Posterior vena cava (tissue), 2 donors: ENCODE data around the gene DHRSX. TPM values are rescaled to one million over a fixed set of nuclear protein-coding genes. Genes with fewer than 3 reads are reported as not detected.
"Not testable (repeated sequence)": the region's sequence is repeated elsewhere in the genome, so short reads cannot be mapped to it uniquely, and the experiment has no call there.

Experiments used
- DNase-seq: peaks from one replicate; pipeline ENCODE4 v3.0.0-alpha.2; 2020; ENCODE audit warnings: low spot score
- intact Hi-C, 2 donors: fragments of 100-400 bp; cut with DNase I; formaldehyde crosslinking; loops; one replicate each; pipeline versions ENCODE4 v1.14.1 to v1.14.2; 2022 to 2023
- total RNA-seq, 2 donors: library from RNA; stranded (reverse); fragmentation: NEBNext Ultra II Directional; extraction: Animal tissue kit (Norgen Biotek cat#: 25700); gene quantifications; one replicate each; pipeline ENCODE4 v1.2.1, GENCODE V29; 2021
- donor health status: DM: yes; HTN: yes; CAD: no.
- donor health status: DM: yes; HTN: yes; CAD: no.

DHRSX gene
- total RNA-seq, 2 donors from 2014 or later = 16.0 to 18.9 TPM

- intact Hi-C loops = no loop called here
- DNase-seq = peak; percentile 62
Measured at GRCh38 chrX:2445662-2446623, 54.8 kb downstream of the DHRSX start.

GRCh38 chrX:2442694-2443093 is 58.1 kb downstream of the DHRSX start:
- intact Hi-C loops = no loop called here
- no peak for DNase-seq

- DNase-seq = no peak
- intact Hi-C loops = no loop called here
Measured at GRCh38 chrX:2441466-2441865, 59.3 kb downstream of the DHRSX start.

- no peak for DNase-seq
- intact Hi-C loops = no loop called here
Measured at GRCh38 chrX:2439613-2440012, 61.2 kb downstream of the DHRSX start.

GRCh38 chrX:2435465-2435864 is 65.3 kb downstream of the DHRSX start:
- no peak for DNase-seq
- intact Hi-C loops = no loop called here

GRCh38 chrX:2434270-2435163 is 66.3 kb downstream of the DHRSX start:
- intact Hi-C loops = no loop called here
- no peak for DNase-seq

- no peak for DNase-seq
- intact Hi-C loops = no loop called here
Measured at GRCh38 chrX:2432298-2432863, 68.4 kb downstream of the DHRSX start.

- intact Hi-C loops = no loop called here
- DNase-seq = no peak
Measured at GRCh38 chrX:2430265-2430825, 70.4 kb downstream of the DHRSX start.

- no peak for DNase-seq
- intact Hi-C loops = no loop called here
Measured at GRCh38 chrX:2427737-2428136, 73.0 kb downstream of the DHRSX start.

- intact Hi-C loops = no loop called here
- no peak for DNase-seq
Measured at GRCh38 chrX:2427147-2427546, 73.6 kb downstream of the DHRSX start.

- DNase-seq = no peak
- intact Hi-C loops = no loop called here
Measured at GRCh38 chrX:2426289-2426882, 74.4 kb downstream of the DHRSX start.

GRCh38 chrX:2425286-2426071 is 75.3 kb downstream of the DHRSX start:
- DNase-seq = no peak
- intact Hi-C loops = no loop called here

- intact Hi-C loops = no loop called here
- no peak for DNase-seq
Measured at GRCh38 chrX:2424317-2424716, 76.5 kb downstream of the DHRSX start.

GRCh38 chrX:2423899-2424298 is 76.9 kb downstream of the DHRSX start:
- intact Hi-C loops = no loop called here
- no peak for DNase-seq

- intact Hi-C loops = no loop called here
- no peak for DNase-seq
Measured at GRCh38 chrX:2423282-2423681, 77.5 kb downstream of the DHRSX start.

- DNase-seq, intact Hi-C loops: not testable (repeated sequence)
Measured at GRCh38 chrX:2419418-2419817, 81.4 kb downstream of the DHRSX start.

GRCh38 chrX:2418000-2418399 is 82.8 kb downstream of the DHRSX start:
- DNase-seq = no peak
- intact Hi-C loops = no loop called here

GRCh38 chrX:2416851-2417604 is 83.7 kb downstream of the DHRSX start:
- intact Hi-C loops = no loop called here
- no peak for DNase-seq
